ENCODE data around the gene RGMA. TPM values are rescaled to one million over a fixed set of nuclear protein-coding genes. Genes with fewer than 3 reads are reported as not detected.

The RGMA gene
- total and polyA plus RNA-seq, 2 of the 8 experiments (the other 6 are each of a cell fraction or from before 2014, with no cell fraction given), result 19.9 to 39.8 TPM

- Histone ChIP-seq H4K5ac (ENCODE audit: insufficient read length, low read depth, low read length) (no peak overlapping the region), H3K79me2 (ENCODE audit: control insufficient read depth in 1 of 2, insufficient read depth in 2 of 2, low read length in 2 of 2) (no peaks in the 10 kb centered on the region), H3K36me3 (ENCODE audit: control insufficient read depth in 2 of 4, insufficient read depth in 4 of 4, low read length in 3 of 4) (peaks cover 43 to 94% (median 72%) of the 10 kb centered on the region in 4 experiments), H3K23me2 (ENCODE audit: low read depth, low read length) (no peaks in the 10 kb centered on the region), H3K9ac (replicated peaks in 1 of 4; ENCODE audit: extremely low read depth in 1 of 4, low read depth in 3 of 4, low read length in 3 of 4) (no peak overlapping the region), H3K27ac (ENCODE audit: low read depth, low read length) (no peak overlapping the region), H3K9me3 (ENCODE audit: insufficient read depth in 2 of 2, low read depth in 1 of 2, low read length in 1 of 2) (no peaks in the 10 kb centered on the region), H3K4me2 (ENCODE audit: insufficient read depth in 1 of 2, low read depth in 2 of 2, low read length in 2 of 2) (no peak overlapping the region), H4K20me1 (replicated peaks in 1 of 2; ENCODE audit: control insufficient read depth in 1 of 2, insufficient read depth in 2 of 2, low read length in 2 of 2) (peaks cover 0 to 3% of the 10 kb centered on the region in 2 experiments), H2BK5ac (ENCODE audit: low read depth, low read length) (no peak overlapping the region), H2BK15ac (ENCODE audit: low read length) (no peak overlapping the region), H3K79me1 (ENCODE audit: low read depth, low read length) (peaks cover 3% of the 10 kb centered on the region), H3K4me1 (replicated peaks in 1 of 4; ENCODE audit: control insufficient read depth in 3 of 4, insufficient read depth in 4 of 4, low read length in 3 of 4) (no peaks in the 10 kb centered on the region), H4K91ac (replicated peaks; ENCODE audit: insufficient read length, low read length) (no peak overlapping the region), H3K56ac (replicated peaks; ENCODE audit: insufficient read length, low read depth, low read length) (no peak overlapping the region), H2BK20ac (ENCODE audit: low read length) (no peak overlapping the region), H2AFZ (ENCODE audit: low read length) (no peak overlapping the region), H3K14ac (ENCODE audit: insufficient read length) (no peak overlapping the region), H3K23ac (ENCODE audit: insufficient read length) (no peak overlapping the region), H2BK120ac (replicated peaks; ENCODE audit: low read depth, low read length) (no peak overlapping the region), H2BK12ac (ENCODE audit: low read depth, low read length) (no peak overlapping the region), H2AK5ac (ENCODE audit: low read depth, low read length) (no peak overlapping the region), H4K8ac (ENCODE audit: extremely low read depth, insufficient read depth, low read length) (no peak overlapping the region), H3K27me3 (replicated peaks in 1 of 4; ENCODE audit: control insufficient read depth in 3 of 4, extremely low read depth in 1 of 4, insufficient read depth in 3 of 4, low read length in 3 of 4) (no peaks in the 10 kb centered on the region), H3K4ac (replicated peaks; ENCODE audit: insufficient read length, low read depth, low read length) (no peak overlapping the region), H3K4me3 (ENCODE audit: extremely low read depth in 1 of 4, insufficient read depth in 2 of 4, low read depth in 3 of 4, low read length in 4 of 4) (no peak overlapping the region), H3K18ac (ENCODE audit: extremely low read depth, low read length) (no peak overlapping the region)
- FAIRE-seq (no peak), DNase-seq (ENCODE audit: low read depth in 1 of 2, low spot score in 2 of 2) (no peak)
- TF ChIP-seq MAFK (IDR thresholded peaks at IDR 0.05; ENCODE audit: low read depth, low read length), result no peak
- TF ChIP-seq POLR2AphosphoS5 (IDR thresholded peaks at IDR 0.05; ENCODE audit: low read depth, low read length), result peak; percentile 63; the same call in 1 of the 2 replicates
- ChIA-PET POLR2A (ENCODE audit: partially characterized antibody) (interaction anchor here (1.1 to 1.3 kb wide), 2 partner anchors 20 to 25 kb away, joined by 3 read pairs; no protein-coding TSS in a partner anchor), CTCF (ENCODE audit: partially characterized antibody) (no interaction called here)
- WGBS, 2 experiments (ENCODE audit: extremely low coverage in 1 of 2, insufficient coverage in 1 of 2, insufficient read length in 1 of 2, insufficient replicate concordance in 2 of 2, low coverage in 1 of 2, low lambda C conversion rate in 2 of 2, missing lambda C conversion rate in 1 of 2), result 92% methylated on average over 4 of the region's 4 CpGs; no CpG with 5 or more reads in 1 of the 2 experiments
These were observed 83.9 kb downstream of the RGMA start for GRCh38 chr15:93005133-93005532.

Measured in H1 (cell line).